Motor neuron (in vitro differentiated cells): ENCODE data around the gene RARRES1. TPM values are rescaled to one million over a fixed set of nuclear protein-coding genes. Genes with fewer than 3 reads are reported as not detected.
A peak's percentile ranks its signal among the peaks of the same experiment; 100 is the strongest.

ENCODE experiments used
- ATAC-seq, 8 experiments: fragments of 200-7000 bp; cut with Tn5 transposase; replicated peaks in 6 of 8; 2 replicates each; pipeline ENCODE4 v1.8.0; 2021; ENCODE audit warnings: mild to moderate bottlenecking in 8 of 8, moderate library complexity in 8 of 8
- H3K27ac ChIP-seq, 2 donors: fragments of 250-450 bp; sonication (Bioruptor Pico); 2 replicates each; pipeline ENCODE4 v1.9.0; 2021; ENCODE audit warnings: antibody characterized with exemption in 2 of 2, mild to moderate bottlenecking in 2 of 2, moderate library complexity in 1 of 2
- H3K4me1 ChIP-seq, 2 donors: fragments of 250-450 bp; sonication (Bioruptor Pico); replicated peaks in 1 of 2; 2 replicates each; pipeline ENCODE4 v1.6.1; 2021; ENCODE audit warnings: antibody characterized with exemption in 2 of 2, mild to moderate bottlenecking in 2 of 2, moderate library complexity in 1 of 2
- H3K4me3 ChIP-seq, 5 donors: fragments of 250-450 bp; sonication (Bioruptor Pico); 2 replicates each; pipeline ENCODE4 v1.9.0; 2021; ENCODE audit warnings: antibody characterized with exemption in 5 of 5, mild to moderate bottlenecking in 5 of 5, moderate library complexity in 4 of 5
- WGBS, 10 experiments: fragments of 450-650 bp; shearing (Covaris generic); methylation state at CpG; one replicate each; pipeline ENCODE4 v1.0.0; 2022; 5-methylcytosine and 5-hydroxymethylcytosine counted together
- in situ Hi-C, 9 experiments: fragments of 400-800 bp; cut with MboI; loops; one replicate each; pipeline ENCODE4 v1.15.0; 2021; ENCODE audit warnings: low sequenced_read_pairs in 9 of 9, low pct_unique_long_range_greater_than_20kb in 2 of 9; ENCODE audit not compliant: unreplicated experiment in 9 of 9
- total RNA-seq, 8 experiments: library from RNA; unstranded; fragments of 300-600 nt; gene quantifications; 2 replicates each; pipeline versions ENCODE4 v1.2.3 to v1.2.4, GENCODE V29; 2022

The RARRES1 gene
- total RNA-seq, 8 experiments from 2014 or later = 0.38 to 49.2 (median 1.5) TPM

DNA sequence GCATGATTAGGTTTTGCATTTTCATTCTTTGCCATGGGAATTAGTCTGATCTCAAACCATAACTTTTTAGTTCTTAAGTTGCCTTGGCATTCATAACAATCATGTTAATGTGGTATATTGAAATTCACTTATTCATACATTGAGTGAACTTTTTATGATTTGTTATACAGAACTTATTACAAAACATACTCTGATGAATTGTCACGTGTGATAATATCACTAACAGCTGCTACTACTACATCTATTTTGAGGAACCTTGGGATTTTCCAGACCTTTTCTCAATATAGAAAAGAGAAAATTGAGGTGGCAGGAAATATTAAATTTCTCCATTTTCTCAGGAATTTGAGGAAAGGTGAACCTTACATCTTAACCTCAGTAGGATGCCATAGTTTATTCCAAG is 69.0 kb downstream of the RARRES1 start:
- Histone ChIP-seq H3K4me1 (no peaks in the 10 kb centered on the region), H3K4me3 (no peak overlapping the region), H3K27ac (no peak overlapping the region)
- WGBS, 10 experiments = 50 to 100% (median 100%) methylated on average over 1 of the region's 1 CpG
- in situ Hi-C loops = loop anchor here in 4 of 9 experiments (5.0 to 25.0 kb wide), 3 partner anchors 124 to 599 kb away; no protein-coding TSS in a partner anchor
- ATAC-seq = no peak

DNA sequence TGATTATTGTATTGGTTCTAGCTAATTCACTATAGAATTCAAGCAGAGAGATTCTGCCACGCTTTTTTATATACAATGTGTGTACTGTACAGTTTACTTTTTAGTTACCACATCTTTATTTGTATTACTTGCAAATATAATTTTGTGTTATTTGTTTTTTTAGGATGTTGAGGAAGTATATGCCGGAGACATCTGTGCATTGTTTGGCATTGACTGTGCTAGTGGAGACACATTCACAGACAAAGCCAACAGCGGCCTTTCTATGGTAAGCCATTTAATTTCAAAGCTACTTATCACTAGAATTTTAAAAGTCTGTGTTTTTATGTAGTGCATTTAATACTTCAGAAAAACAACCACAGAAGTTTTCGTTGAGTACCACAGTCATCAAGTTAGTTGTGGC is 71.5 kb downstream of the RARRES1 start:
- 83 to 100% (median 100%) methylated on average over 1 to 4 of the region's 4 CpGs; no CpG with 5 or more reads in 1 of the 10 experiments for WGBS, 10 experiments
- no peak overlapping the region for H3K27ac ChIP-seq
- no peak for ATAC-seq
- in situ Hi-C loops = loop anchor here in 4 of 9 experiments (5.0 to 25.0 kb wide), 3 partner anchors 127 to 602 kb away; no protein-coding TSS in a partner anchor
- H3K4me3 ChIP-seq = no peak overlapping the region
- H3K4me1 ChIP-seq = no peaks in the 10 kb centered on the region

DNA sequence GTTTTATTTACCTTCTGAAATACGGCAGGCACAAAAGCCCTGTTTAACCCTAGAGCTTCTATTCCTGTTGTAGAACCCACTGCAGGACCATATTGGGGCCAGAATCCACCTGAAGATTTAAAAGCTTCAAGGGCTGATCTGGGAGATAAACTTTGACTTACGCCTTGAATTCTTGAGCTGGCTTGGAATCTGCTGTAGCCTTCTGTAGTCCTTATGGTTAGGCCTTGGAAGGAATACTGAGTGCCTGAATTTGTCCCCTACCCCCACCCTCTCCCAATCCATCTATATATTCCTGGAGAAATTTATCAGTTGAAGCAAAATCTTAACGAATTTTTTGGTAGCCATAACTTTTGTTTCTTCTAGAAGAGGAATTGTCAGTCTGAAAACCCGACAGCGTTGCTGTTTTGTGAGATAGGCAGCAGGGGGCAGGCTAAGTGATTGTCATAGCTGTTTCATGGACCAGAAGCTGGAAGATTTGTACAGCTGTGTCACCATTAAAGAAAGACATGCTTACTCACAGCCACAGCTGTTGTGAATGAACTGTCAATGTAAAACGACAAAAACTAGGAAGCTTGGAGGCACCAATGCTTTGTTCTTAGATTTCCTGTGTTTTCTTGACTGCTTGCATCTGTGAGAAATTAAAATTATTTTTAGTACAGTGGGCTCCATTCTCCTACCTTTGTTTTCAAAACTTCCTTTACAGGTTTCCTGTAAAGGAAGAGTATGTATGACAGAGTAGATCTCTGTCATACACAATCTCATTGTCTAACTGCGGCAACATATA is 72.6 kb downstream of the RARRES1 start:
- 18 to 80% (median 54%) methylated on average over 1 to 7 of the region's 7 CpGs for WGBS, 10 experiments
- no peaks in the 10 kb centered on the region for H3K4me1 ChIP-seq
- ATAC-seq = peak in 7 of 8 experiments; percentile 34 to 89 (median 77)
- in situ Hi-C loops = loop anchor here in 4 of 9 experiments (5.0 to 25.0 kb wide), 3 partner anchors 128 to 603 kb away; no protein-coding TSS in a partner anchor
- H3K4me3 ChIP-seq = no peak overlapping the region
- H3K27ac ChIP-seq = no peak overlapping the region

DNA sequence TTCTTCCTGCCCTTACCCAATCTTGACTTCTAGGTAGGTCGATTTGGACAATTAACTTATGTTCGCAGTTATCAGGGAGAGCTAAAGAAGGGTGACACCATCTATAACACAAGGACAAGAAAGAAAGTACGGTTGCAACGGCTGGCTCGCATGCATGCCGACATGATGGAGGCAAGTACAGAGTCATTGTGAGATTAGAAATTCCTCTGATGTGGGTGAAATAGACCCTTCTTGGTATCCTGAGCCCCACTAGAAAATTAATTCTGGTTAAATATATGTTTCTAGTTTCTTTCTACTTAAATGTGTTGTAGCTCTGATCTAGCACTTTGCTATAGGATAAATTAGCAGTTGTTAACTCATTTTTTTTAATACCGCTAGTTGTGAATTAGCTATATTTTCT is 73.4 kb downstream of the RARRES1 start:
- Histone ChIP-seq H3K27ac (no peak overlapping the region), H3K4me3 (no peak overlapping the region), H3K4me1 (no peaks in the 10 kb centered on the region)
- 84 to 100% (median 93%) methylated on average over 2 to 7 of the region's 7 CpGs; no CpG with 5 or more reads in 1 of the 10 experiments for WGBS, 10 experiments
- in situ Hi-C loops = loop anchor here in 3 of 9 experiments (25.0 kb wide), 2 partner anchors 128 to 603 kb away; no protein-coding TSS in a partner anchor
- ATAC-seq = no peak

DNA sequence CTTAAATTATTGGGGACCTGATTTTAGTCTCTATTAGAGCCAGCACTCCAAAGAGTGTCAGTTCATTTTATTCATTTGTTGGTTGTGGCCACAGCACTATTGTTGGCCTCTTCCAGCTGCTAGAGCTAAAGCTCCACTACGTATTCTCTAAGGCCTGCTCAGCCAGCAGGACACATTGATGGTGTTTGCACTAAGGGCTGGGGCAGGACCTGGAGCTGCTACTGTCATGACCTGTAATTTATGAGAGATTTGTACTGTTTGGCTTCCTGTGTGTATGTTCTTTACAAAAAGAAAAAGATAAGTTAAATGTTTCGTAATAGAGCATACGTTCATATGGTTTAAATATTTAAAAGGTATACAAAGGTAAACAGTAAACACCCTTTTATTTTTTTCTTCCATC is 79.8 kb downstream of the RARRES1 start:
- ATAC-seq = no peak
- Histone ChIP-seq H3K4me1 (no peaks in the 10 kb centered on the region), H3K4me3 (no peak overlapping the region), H3K27ac (no peak overlapping the region)
- WGBS, 10 experiments = 67 to 100% (median 87%) methylated on average over 1 to 3 of the region's 3 CpGs
- in situ Hi-C loops = loop anchor here in 3 of 9 experiments (25.0 kb wide), 2 partner anchors 135 to 610 kb away; no protein-coding TSS in a partner anchor

DNA sequence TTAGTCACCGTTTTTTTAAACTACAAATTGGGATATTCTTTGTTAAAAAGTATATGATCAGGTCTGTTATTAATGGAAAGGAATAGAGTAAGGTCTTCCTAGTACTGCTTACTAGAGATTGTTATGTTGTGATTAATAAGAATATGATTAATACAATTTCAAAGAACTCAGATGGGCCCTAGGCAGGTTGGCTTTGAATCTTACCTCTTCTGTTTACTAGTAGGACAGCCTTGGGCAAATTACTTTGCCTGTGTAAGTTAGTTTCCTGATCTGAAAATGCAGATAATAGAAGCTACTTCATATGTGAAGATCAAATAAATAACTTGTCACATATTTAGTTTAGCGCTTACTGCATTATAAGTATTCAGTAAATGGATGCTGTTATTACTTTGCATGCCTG is 81.1 kb downstream of the RARRES1 start:
- Histone ChIP-seq H3K27ac (no peak overlapping the region), H3K4me3 (no peak overlapping the region), H3K4me1 (no peaks in the 10 kb centered on the region)
- in situ Hi-C loops = loop anchor here in 3 of 9 experiments (25.0 kb wide), 2 partner anchors 136 to 611 kb away; no protein-coding TSS in a partner anchor
- WGBS, 10 experiments = 60 to 100% (median 100%) methylated on average over 1 to 2 of the region's 2 CpGs; no CpG with 5 or more reads in 2 of the 10 experiments
- ATAC-seq = no peak

DNA sequence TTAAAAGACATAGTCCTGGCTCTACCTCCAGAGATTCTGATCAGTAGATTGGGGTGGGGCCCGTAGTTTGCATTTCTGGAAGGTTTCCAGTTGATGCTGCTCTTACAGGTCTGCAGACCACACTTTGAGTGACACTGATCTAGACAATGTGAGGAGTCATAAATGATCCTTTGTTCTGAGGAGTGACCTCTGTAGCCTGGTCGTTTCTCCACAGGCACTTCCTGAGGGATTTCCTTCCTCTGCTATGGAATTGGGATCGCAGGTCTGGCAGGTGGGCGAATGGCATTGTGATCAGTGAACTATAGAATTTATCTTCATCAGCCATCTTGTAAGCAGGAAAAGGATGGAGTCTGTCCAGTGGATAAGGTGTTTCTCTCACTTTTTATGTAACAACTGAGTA is 82.5 kb downstream of the RARRES1 start:
- peak in 2 of 8 experiments; percentile 36 to 42 for ATAC-seq
- H3K4me1 ChIP-seq = peaks cover 5 to 7% of the 10 kb centered on the region in 2 donors
- WGBS, 10 experiments = 20 to 83% (median 61%) methylated on average over 1 to 4 of the region's 4 CpGs; no CpG with 5 or more reads in 1 of the 10 experiments
- in situ Hi-C loops = loop anchor here in 3 of 9 experiments (25.0 kb wide), 2 partner anchors 138 to 613 kb away; no protein-coding TSS in a partner anchor
- no peak overlapping the region for H3K27ac ChIP-seq
- no peak overlapping the region for H3K4me3 ChIP-seq

Other genes with a start within 250 kb of the RARRES1 start
- gene MLF1, start 161.3 kb downstream of the RARRES1 start, total RNA-seq = 100 to 1,000 TPM in 1 of 8 experiments, 10 to 100 TPM in 6, 1 to 10 TPM in 1; 7.8 to 104 (median 30.7) TPM
- 10 to 100 TPM; 33.6 to 90.1 (median 42.9) TPM for gene GFM1, start 87.9 kb downstream of the RARRES1 start, total RNA-seq
- gene LXN, start 59.8 kb downstream of the RARRES1 start, total RNA-seq = 100 to 1,000 TPM in 1 of 8 experiments, 10 to 100 TPM in 1, 1 to 10 TPM in 2, under 1 TPM in 4; 0.33 to 109 (median 0.91) TPM
- 10 to 100 TPM; 10.1 to 70.1 (median 22.9) TPM for gene MFSD1, start 69.6 kb upstream of the RARRES1 start, total RNA-seq